ENCODE results near the gene ESPN. TPM values are rescaled to one million over a fixed set of nuclear protein-coding genes. Genes with fewer than 3 reads are reported as not detected.
"Not testable (repeated sequence)": the region's sequence is repeated elsewhere in the genome, so short reads cannot be mapped to it uniquely, and the experiment has no call there.

Gene ESPN
- total RNA-seq, 1 donor from 2014 or later: 54.0 TPM

DNA sequence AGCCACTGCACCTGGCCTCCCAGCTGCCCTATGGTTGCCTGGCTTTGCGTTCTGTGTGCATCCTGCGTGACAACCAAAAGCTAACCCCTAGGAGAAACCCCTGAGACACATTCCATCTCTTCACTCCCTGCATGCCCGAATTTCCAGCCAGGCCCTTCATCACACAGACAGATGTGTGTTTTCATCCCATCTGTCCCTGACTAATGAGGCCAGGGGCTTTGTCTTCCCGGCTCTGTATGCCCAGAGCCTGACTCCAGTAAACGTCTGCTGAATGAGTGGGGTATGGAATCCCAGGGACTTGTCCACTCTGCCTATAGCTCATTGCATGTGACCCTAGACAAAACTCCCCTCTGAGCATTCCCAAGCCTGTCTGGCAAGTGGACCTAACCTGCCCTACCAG lies 9.6 kb downstream of the ESPN start:
- Mint-ChIP-seq H3K27me3 (peaks cover 34% of the 10 kb centered on the region), H3K36me3 (ENCODE audit: insufficient read depth) (no peaks in the 10 kb centered on the region), H3K4me3 (ENCODE audit: low read depth) (no peak overlapping the region), H3K4me1 (ENCODE audit: low read depth) (peaks cover 5% of the 10 kb centered on the region), H3K27ac (no peak overlapping the region), H3K9me3 (ENCODE audit: low read depth) (no peaks in the 10 kb centered on the region)
- no peak for DNase-seq (ENCODE audit: low spot score, unreplicated experiment)
- TF ChIP-seq, protein P1, sequence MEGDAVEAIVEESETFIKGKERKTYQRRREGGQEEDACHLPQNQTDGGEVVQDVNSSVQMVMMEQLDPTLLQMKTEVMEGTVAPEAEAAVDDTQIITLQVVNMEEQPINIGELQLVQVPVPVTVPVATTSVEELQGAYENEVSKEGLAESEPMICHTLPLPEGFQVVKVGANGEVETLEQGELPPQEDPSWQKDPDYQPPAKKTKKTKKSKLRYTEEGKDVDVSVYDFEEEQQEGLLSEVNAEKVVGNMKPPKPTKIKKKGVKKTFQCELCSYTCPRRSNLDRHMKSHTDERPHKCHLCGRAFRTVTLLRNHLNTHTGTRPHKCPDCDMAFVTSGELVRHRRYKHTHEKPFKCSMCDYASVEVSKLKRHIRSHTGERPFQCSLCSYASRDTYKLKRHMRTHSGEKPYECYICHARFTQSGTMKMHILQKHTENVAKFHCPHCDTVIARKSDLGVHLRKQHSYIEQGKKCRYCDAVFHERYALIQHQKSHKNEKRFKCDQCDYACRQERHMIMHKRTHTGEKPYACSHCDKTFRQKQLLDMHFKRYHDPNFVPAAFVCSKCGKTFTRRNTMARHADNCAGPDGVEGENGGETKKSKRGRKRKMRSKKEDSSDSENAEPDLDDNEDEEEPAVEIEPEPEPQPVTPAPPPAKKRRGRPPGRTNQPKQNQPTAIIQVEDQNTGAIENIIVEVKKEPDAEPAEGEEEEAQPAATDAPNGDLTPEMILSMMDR (IDR thresholded peaks at IDR 0.05; ENCODE audit: unreplicated experiment): no peak

- no peak overlapping the region for H3K4me3 Mint-ChIP-seq (ENCODE audit: low read depth)
- TF ChIP-seq, protein P1 (IDR thresholded peaks at IDR 0.05; ENCODE audit: unreplicated experiment): no peak
- H3K27ac Mint-ChIP-seq: no peak overlapping the region
- no peaks in the 10 kb centered on the region for H3K36me3 Mint-ChIP-seq (ENCODE audit: insufficient read depth)
- peaks cover 32% of the 10 kb centered on the region for H3K27me3 Mint-ChIP-seq
- peaks cover 6% of the 10 kb centered on the region for H3K4me1 Mint-ChIP-seq (ENCODE audit: low read depth)
- no peaks in the 10 kb centered on the region for H3K9me3 Mint-ChIP-seq (ENCODE audit: low read depth)
- DNase-seq (ENCODE audit: low spot score, unreplicated experiment): no peak
Measured at GRCh38 chr1:6435129-6435528, 10.6 kb downstream of the ESPN start.

GRCh38 chr1:6435547-6435946 lies 11.0 kb downstream of the ESPN start:
- Mint-ChIP-seq H3K27ac (no peak overlapping the region), H3K27me3 (peaks cover 28% of the 10 kb centered on the region)

DNA sequence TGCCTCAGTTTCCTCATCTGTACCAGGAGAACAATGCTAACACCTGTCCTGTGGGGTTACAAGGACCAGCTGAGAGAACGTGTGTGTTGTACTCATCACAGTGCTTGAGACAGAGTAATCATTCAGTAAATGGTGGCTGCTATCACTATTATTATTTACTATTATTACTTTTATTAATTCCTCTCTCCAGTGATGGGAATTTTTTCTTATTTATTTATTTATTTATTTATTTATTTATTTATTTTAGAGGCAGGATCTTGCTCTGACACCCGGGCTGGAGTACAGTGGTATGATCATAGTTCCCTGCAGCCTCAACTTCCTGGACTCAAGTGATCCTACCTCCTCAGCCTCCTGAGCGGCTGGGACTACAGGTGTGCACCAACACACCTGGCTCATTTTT lies 11.7 kb downstream of the ESPN start:
- not testable (repeated sequence) for H3K4me3 Mint-ChIP-seq (ENCODE audit: low read depth); DNase-seq (ENCODE audit: low spot score, unreplicated experiment); H3K36me3 Mint-ChIP-seq (ENCODE audit: insufficient read depth); H3K4me1 Mint-ChIP-seq (ENCODE audit: low read depth); H3K9me3 Mint-ChIP-seq (ENCODE audit: low read depth); H3K27ac Mint-ChIP-seq
- H3K27me3 Mint-ChIP-seq: peaks cover 30% of the 10 kb centered on the region

More at GRCh38 chr1:6435547-6435946, 11.0 kb downstream of the ESPN start:
- Mint-ChIP-seq H3K36me3 (ENCODE audit: insufficient read depth) (no peaks in the 10 kb centered on the region), H3K4me3 (ENCODE audit: low read depth) (no peak overlapping the region), H3K4me1 (ENCODE audit: low read depth) (peaks cover 5% of the 10 kb centered on the region), H3K9me3 (ENCODE audit: low read depth) (no peaks in the 10 kb centered on the region)
- TF ChIP-seq, protein P1 (IDR thresholded peaks at IDR 0.05; ENCODE audit: unreplicated experiment): no peak
- DNase-seq (ENCODE audit: low spot score, unreplicated experiment): no peak

GRCh38 chr1:6437012-6437700 lies 12.6 kb downstream of the ESPN start:
- peaks cover 38% of the 10 kb centered on the region for H3K27me3 Mint-ChIP-seq
- H3K4me3 Mint-ChIP-seq (ENCODE audit: low read depth); H3K9me3 Mint-ChIP-seq (ENCODE audit: low read depth); H3K36me3 Mint-ChIP-seq (ENCODE audit: insufficient read depth); DNase-seq (ENCODE audit: low spot score, unreplicated experiment); H3K4me1 Mint-ChIP-seq (ENCODE audit: low read depth); H3K27ac Mint-ChIP-seq: not testable (repeated sequence)
- TF ChIP-seq, protein P1 (IDR thresholded peaks at IDR 0.05; ENCODE audit: unreplicated experiment): peak; percentile 10

DNA sequence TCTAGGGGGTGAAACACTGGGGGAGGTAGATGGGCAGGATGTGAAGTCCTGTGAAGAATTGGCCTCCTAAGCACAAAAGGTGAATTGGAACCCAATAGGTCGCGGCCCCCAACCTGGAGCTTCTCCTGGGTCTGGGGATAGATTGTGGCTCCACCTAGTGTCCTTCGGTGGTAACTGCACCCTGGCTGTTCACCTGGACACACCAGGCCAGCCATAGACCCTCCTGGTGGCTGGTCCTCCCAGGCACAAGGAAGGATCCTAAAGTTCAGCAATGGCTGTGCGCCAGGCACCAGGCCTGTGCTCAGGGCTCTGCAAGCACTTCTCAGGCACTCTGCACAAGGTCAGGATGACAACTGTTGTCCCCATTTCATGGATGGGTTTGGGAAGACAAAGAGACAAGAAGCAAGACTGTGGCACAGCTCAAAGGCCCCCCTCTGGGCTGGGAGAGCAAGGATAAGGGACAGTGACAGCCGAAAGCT lies 13.5 kb downstream of the ESPN start:
- DNase-seq (ENCODE audit: low spot score, unreplicated experiment): peak; percentile 77
- peaks cover 40% of the 10 kb centered on the region for H3K27me3 Mint-ChIP-seq

More for the DNA sequence above, 13.5 kb downstream of the ESPN start:
- Mint-ChIP-seq H3K36me3 (ENCODE audit: insufficient read depth) (no peaks in the 10 kb centered on the region), H3K4me3 (ENCODE audit: low read depth) (no peak overlapping the region), H3K27ac (no peak overlapping the region), H3K9me3 (ENCODE audit: low read depth) (no peaks in the 10 kb centered on the region), H3K4me1 (ENCODE audit: low read depth) (peaks cover 5% of the 10 kb centered on the region)
- TF ChIP-seq, protein P1 (IDR thresholded peaks at IDR 0.05; ENCODE audit: unreplicated experiment): peak; percentile 94
